ENCODE measurements around the gene ATG5.

ATG5 gene

GRCh38 chr6:106145144-106145543 lies 180.4 kb downstream of the ATG5 start:
- Histone ChIP-seq H3K9ac (ENCODE audit: low read length) (peak overlapping the region; percentile 35; the same call in 1 of the 2 replicates), H3K27ac (ENCODE audit: low read length) (no peak overlapping the region), H4K20me1 (ENCODE audit: insufficient read depth, low read length) (no peaks in the 10 kb centered on the region), H3K4me2 (ENCODE audit: low read length) (peak overlapping the region; percentile 82), H3K36me3 (replicated peaks; ENCODE audit: low read depth, low read length) (no peaks in the 10 kb centered on the region), H2AFZ (ENCODE audit: low read depth, low read length) (0 out of 2 replicates have a peak overlapping the region, but pooled peaks have one; percentile 20), H3K27me3 (ENCODE audit: low read depth, low read length) (no peaks in the 10 kb centered on the region), H3K9me3 (ENCODE audit: insufficient read depth, low read length) (no peaks in the 10 kb centered on the region), H3K4me1 (ENCODE audit: low read length) (peaks cover 70% of the 10 kb centered on the region), H3K4me3 (ENCODE audit: low read length) (peak overlapping the region; percentile 57; the same call in 1 of the 2 replicates), H3K79me2 (ENCODE audit: low read length) (no peaks in the 10 kb centered on the region)
- TF ChIP-seq EZH2phosphoT487 (IDR thresholded peaks at IDR 0.05; ENCODE audit: low read depth) (no peak), CTCF (IDR thresholded peaks at IDR 0.05; ENCODE audit: low read depth, low read length) (no peak)

GRCh38 chr6:106143665-106144064 lies 181.9 kb downstream of the ATG5 start:
- H3K4me1 ChIP-seq (ENCODE audit: low read length) = peaks cover 68% of the 10 kb centered on the region
- no peaks in the 10 kb centered on the region for H4K20me1 ChIP-seq (ENCODE audit: insufficient read depth, low read length)
- TF ChIP-seq EZH2phosphoT487 (IDR thresholded peaks at IDR 0.05; ENCODE audit: low read depth) (no peak), CTCF (IDR thresholded peaks at IDR 0.05; ENCODE audit: low read depth, low read length) (no peak)
- no peak overlapping the region for H2AFZ ChIP-seq (ENCODE audit: low read depth, low read length)
- no peaks in the 10 kb centered on the region for H3K79me2 ChIP-seq (ENCODE audit: low read length)
- H3K27ac ChIP-seq (ENCODE audit: low read length) = no peak overlapping the region
- H3K4me3 ChIP-seq (ENCODE audit: low read length) = no peak overlapping the region
- H3K4me2 ChIP-seq (ENCODE audit: low read length) = no peak overlapping the region
- no peak overlapping the region for H3K9ac ChIP-seq (ENCODE audit: low read length)
- no peaks in the 10 kb centered on the region for H3K27me3 ChIP-seq (ENCODE audit: low read depth, low read length)
- H3K9me3 ChIP-seq (ENCODE audit: insufficient read depth, low read length) = no peaks in the 10 kb centered on the region
- no peaks in the 10 kb centered on the region for H3K36me3 ChIP-seq (replicated peaks; ENCODE audit: low read depth, low read length)

GRCh38 chr6:106142876-106143431 lies 182.6 kb downstream of the ATG5 start:
- peak overlapping the region; percentile 70 for H3K4me2 ChIP-seq (ENCODE audit: low read length)
- peak overlapping the region; percentile 89; the same call in 1 of the 2 replicates for H3K27ac ChIP-seq (ENCODE audit: low read length)
- no peaks in the 10 kb centered on the region for H3K9me3 ChIP-seq (ENCODE audit: insufficient read depth, low read length)
- no peak overlapping the region for H2AFZ ChIP-seq (ENCODE audit: low read depth, low read length)
- H3K4me3 ChIP-seq (ENCODE audit: low read length) = no peak overlapping the region
- no peaks in the 10 kb centered on the region for H3K79me2 ChIP-seq (ENCODE audit: low read length)
- no peaks in the 10 kb centered on the region for H3K27me3 ChIP-seq (ENCODE audit: low read depth, low read length)
- H3K36me3 ChIP-seq (replicated peaks; ENCODE audit: low read depth, low read length) = no peaks in the 10 kb centered on the region
- H3K4me1 ChIP-seq (ENCODE audit: low read length) = peaks cover 72% of the 10 kb centered on the region
- TF ChIP-seq CTCF (IDR thresholded peaks at IDR 0.05; ENCODE audit: low read depth, low read length) (no peak), EZH2phosphoT487 (IDR thresholded peaks at IDR 0.05; ENCODE audit: low read depth) (no peak)
- no peaks in the 10 kb centered on the region for H4K20me1 ChIP-seq (ENCODE audit: insufficient read depth, low read length)
- H3K9ac ChIP-seq (ENCODE audit: low read length) = peak overlapping the region; percentile 59; the same call in 1 of the 2 replicates

GRCh38 chr6:106141441-106142237 lies 183.9 kb downstream of the ATG5 start:
- H3K4me3 ChIP-seq (ENCODE audit: low read length) = peak overlapping the region; percentile 17
- peak overlapping the region; percentile 89 for H3K27ac ChIP-seq (ENCODE audit: low read length)
- H4K20me1 ChIP-seq (ENCODE audit: insufficient read depth, low read length) = no peaks in the 10 kb centered on the region
- H3K79me2 ChIP-seq (ENCODE audit: low read length) = no peaks in the 10 kb centered on the region
- H3K4me1 ChIP-seq (ENCODE audit: low read length) = peaks cover 71% of the 10 kb centered on the region
- H2AFZ ChIP-seq (ENCODE audit: low read depth, low read length) = peak overlapping the region; percentile 37; the same call in 1 of the 2 replicates
- TF ChIP-seq CTCF (IDR thresholded peaks at IDR 0.05; ENCODE audit: low read depth, low read length) (no peak), EZH2phosphoT487 (IDR thresholded peaks at IDR 0.05; ENCODE audit: low read depth) (no peak)
- H3K4me2 ChIP-seq (ENCODE audit: low read length) = peak overlapping the region; percentile 70
- no peaks in the 10 kb centered on the region for H3K27me3 ChIP-seq (ENCODE audit: low read depth, low read length)
- H3K9ac ChIP-seq (ENCODE audit: low read length) = peak overlapping the region; percentile 59
- H3K36me3 ChIP-seq (replicated peaks; ENCODE audit: low read depth, low read length) = no peaks in the 10 kb centered on the region
- H3K9me3 ChIP-seq (ENCODE audit: insufficient read depth, low read length) = no peaks in the 10 kb centered on the region
